T-helper 1 cell treated with Interleukin-12 subunit alpha and Interleukin-12 subunit beta and Interleukin-4 antibody, amounts not matched to agents 30 μg/mL and 1 μg/mL, for 36 hours (primary cell): ENCODE results near the gene TGM4.

ENCODE experiments used
- H3K27ac Mint-ChIP-seq: one replicate; pipeline ENCODE4 v1.8.0; 2021; ENCODE audit warnings: mild to moderate bottlenecking, mixed read lengths
- H3K27me3 Mint-ChIP-seq: one replicate; pipeline ENCODE4 v1.8.0; 2021; ENCODE audit warnings: low read depth, mixed read lengths
- H3K36me3 Mint-ChIP-seq: one replicate; pipeline ENCODE4 v1.8.0; 2021; ENCODE audit warnings: low read depth, mixed read lengths
- H3K4me1 Mint-ChIP-seq: one replicate; pipeline ENCODE4 v1.8.0; 2021; ENCODE audit warnings: low read depth, mixed read lengths
- H3K4me3 Mint-ChIP-seq: one replicate; pipeline ENCODE4 v1.8.0; 2021; ENCODE audit warnings: mild to moderate bottlenecking, moderate library complexity, mixed read lengths
- H3K9me3 Mint-ChIP-seq: one replicate; pipeline ENCODE4 v1.8.0; 2021; ENCODE audit warnings: mixed read lengths

TGM4 gene

GRCh38 chr3:44862226-44862637 lies 12.2 kb upstream of the TGM4 start:
- Mint-ChIP-seq H3K36me3 (peaks cover 7% of the 10 kb centered on the region), H3K4me3 (peak overlapping the region; percentile 85), H3K27me3 (no peaks in the 10 kb centered on the region), H3K27ac (peak overlapping the region; percentile 92), H3K9me3 (no peaks in the 10 kb centered on the region), H3K4me1 (peaks cover 41% of the 10 kb centered on the region)

- Mint-ChIP-seq H3K9me3 (peaks cover 7% of the 10 kb centered on the region), H3K36me3 (peaks cover 15% of the 10 kb centered on the region), H3K4me1 (peaks cover 41% of the 10 kb centered on the region), H3K27me3 (no peaks in the 10 kb centered on the region), H3K4me3 (peak overlapping the region; percentile 37), H3K27ac (peak overlapping the region; percentile 77)
Observed at GRCh38 chr3:44865272-44866035, 9.0 kb upstream of the TGM4 start.

- H3K4me1 Mint-ChIP-seq: peaks cover 35% of the 10 kb centered on the region
- peaks cover 15% of the 10 kb centered on the region for H3K36me3 Mint-ChIP-seq
- no peak overlapping the region for H3K27ac Mint-ChIP-seq
- H3K4me3 Mint-ChIP-seq: no peak overlapping the region
- no peaks in the 10 kb centered on the region for H3K27me3 Mint-ChIP-seq
- peaks cover 7% of the 10 kb centered on the region for H3K9me3 Mint-ChIP-seq
Observed at GRCh38 chr3:44867421-44868111, 6.8 kb upstream of the TGM4 start.

GRCh38 chr3:44870375-44871061 lies 3.9 kb upstream of the TGM4 start:
- peaks cover 13% of the 10 kb centered on the region for H3K4me1 Mint-ChIP-seq
- H3K27me3 Mint-ChIP-seq: no peaks in the 10 kb centered on the region
- peaks cover 7% of the 10 kb centered on the region for H3K9me3 Mint-ChIP-seq
- H3K4me3 Mint-ChIP-seq: no peak overlapping the region
- peaks cover 15% of the 10 kb centered on the region for H3K36me3 Mint-ChIP-seq
- no peak overlapping the region for H3K27ac Mint-ChIP-seq

- no peaks in the 10 kb centered on the region for H3K27me3 Mint-ChIP-seq
- no peaks in the 10 kb centered on the region for H3K4me1 Mint-ChIP-seq
- H3K9me3 Mint-ChIP-seq: no peaks in the 10 kb centered on the region
- H3K36me3 Mint-ChIP-seq: no peaks in the 10 kb centered on the region
- no peak overlapping the region for H3K27ac Mint-ChIP-seq
- no peak overlapping the region for H3K4me3 Mint-ChIP-seq
Observed at GRCh38 chr3:44875596-44875995, 1.2 kb downstream of the TGM4 start.

GRCh38 chr3:44877333-44877732 lies 2.9 kb downstream of the TGM4 start:
- Mint-ChIP-seq H3K27ac (no peak overlapping the region), H3K27me3 (no peaks in the 10 kb centered on the region), H3K4me3 (no peak overlapping the region), H3K9me3 (no peaks in the 10 kb centered on the region), H3K4me1 (no peaks in the 10 kb centered on the region), H3K36me3 (no peaks in the 10 kb centered on the region)

- no peaks in the 10 kb centered on the region for H3K4me1 Mint-ChIP-seq
- H3K27me3 Mint-ChIP-seq: peaks cover 3% of the 10 kb centered on the region
- no peak overlapping the region for H3K27ac Mint-ChIP-seq
- no peaks in the 10 kb centered on the region for H3K36me3 Mint-ChIP-seq
- H3K4me3 Mint-ChIP-seq: no peak overlapping the region
- no peaks in the 10 kb centered on the region for H3K9me3 Mint-ChIP-seq
Observed at GRCh38 chr3:44880284-44880683, 5.9 kb downstream of the TGM4 start.

GRCh38 chr3:44883213-44883955 lies 9.0 kb downstream of the TGM4 start:
- H3K9me3 Mint-ChIP-seq: no peaks in the 10 kb centered on the region
- H3K36me3 Mint-ChIP-seq: no peaks in the 10 kb centered on the region
- H3K27me3 Mint-ChIP-seq: peaks cover 7% of the 10 kb centered on the region
- no peak overlapping the region for H3K27ac Mint-ChIP-seq
- no peaks in the 10 kb centered on the region for H3K4me1 Mint-ChIP-seq
- no peak overlapping the region for H3K4me3 Mint-ChIP-seq

- H3K27me3 Mint-ChIP-seq: peaks cover 7% of the 10 kb centered on the region
- no peaks in the 10 kb centered on the region for H3K36me3 Mint-ChIP-seq
- H3K27ac Mint-ChIP-seq: no peak overlapping the region
- H3K4me3 Mint-ChIP-seq: no peak overlapping the region
- H3K4me1 Mint-ChIP-seq: no peaks in the 10 kb centered on the region
- no peaks in the 10 kb centered on the region for H3K9me3 Mint-ChIP-seq
Observed at GRCh38 chr3:44883999-44884431, 9.6 kb downstream of the TGM4 start.

GRCh38 chr3:44885618-44886017 lies 11.2 kb downstream of the TGM4 start:
- Mint-ChIP-seq H3K27me3 (peaks cover 7% of the 10 kb centered on the region), H3K36me3 (no peaks in the 10 kb centered on the region), H3K9me3 (no peaks in the 10 kb centered on the region), H3K4me1 (no peaks in the 10 kb centered on the region), H3K27ac (no peak overlapping the region), H3K4me3 (no peak overlapping the region)

- Mint-ChIP-seq H3K36me3 (no peaks in the 10 kb centered on the region), H3K9me3 (no peaks in the 10 kb centered on the region), H3K27ac (no peak overlapping the region), H3K27me3 (peaks cover 7% of the 10 kb centered on the region), H3K4me1 (no peaks in the 10 kb centered on the region), H3K4me3 (no peak overlapping the region)
Observed at GRCh38 chr3:44886561-44886960, 12.2 kb downstream of the TGM4 start.

- no peak overlapping the region for H3K27ac Mint-ChIP-seq
- H3K4me3 Mint-ChIP-seq: no peak overlapping the region
- peaks cover 7% of the 10 kb centered on the region for H3K27me3 Mint-ChIP-seq
- H3K36me3 Mint-ChIP-seq: no peaks in the 10 kb centered on the region
- H3K4me1 Mint-ChIP-seq: no peaks in the 10 kb centered on the region
- no peaks in the 10 kb centered on the region for H3K9me3 Mint-ChIP-seq
Observed at GRCh38 chr3:44887101-44887500, 12.7 kb downstream of the TGM4 start.

GRCh38 chr3:44890258-44890657 lies 15.8 kb downstream of the TGM4 start:
- H3K27ac Mint-ChIP-seq: no peak overlapping the region
- H3K27me3 Mint-ChIP-seq: peaks cover 4% of the 10 kb centered on the region
- H3K9me3 Mint-ChIP-seq: no peaks in the 10 kb centered on the region
- no peaks in the 10 kb centered on the region for H3K36me3 Mint-ChIP-seq
- no peaks in the 10 kb centered on the region for H3K4me1 Mint-ChIP-seq
- no peak overlapping the region for H3K4me3 Mint-ChIP-seq

GRCh38 chr3:44890852-44891251 lies 16.4 kb downstream of the TGM4 start:
- H3K9me3 Mint-ChIP-seq: no peaks in the 10 kb centered on the region
- H3K4me3 Mint-ChIP-seq: no peak overlapping the region
- H3K27me3 Mint-ChIP-seq: peaks cover 4% of the 10 kb centered on the region
- no peaks in the 10 kb centered on the region for H3K4me1 Mint-ChIP-seq
- H3K27ac Mint-ChIP-seq: no peak overlapping the region
- H3K36me3 Mint-ChIP-seq: no peaks in the 10 kb centered on the region
